Neural cell (in vitro differentiated cells): ENCODE results near the gene SYT17. TPM values are rescaled to one million over a fixed set of nuclear protein-coding genes. Genes with fewer than 3 reads are reported as not detected.

ENCODE experiments used
- H2AFZ ChIP-seq: fragments of 200-600, 300-800 bp; sonication (generic), shearing (Covaris generic); 2 replicates; pipeline ENCODE4 v1.6.0; 2014; ENCODE audit warnings: low read depth, mild to moderate bottlenecking, antibody characterized with exemption, low read length, moderate library complexity
- H3F3A ChIP-seq: fragments of 200-600 bp; shearing (Covaris generic); 2 replicates; pipeline ENCODE4 v1.6.1; 2016; ENCODE audit warnings: mild to moderate bottlenecking, moderate library complexity, mixed read lengths, antibody characterized with exemption, low read length; ENCODE audit not compliant: insufficient read depth, poor library complexity, severe bottlenecking
- H3K27ac ChIP-seq: fragments of 200-600, 300-800 bp; sonication (generic), shearing (Covaris generic); 2 replicates; pipeline ENCODE4 v1.5.1; 2014; ENCODE audit warnings: mild to moderate bottlenecking, low read length, moderate library complexity
- H3K27me3 ChIP-seq: fragments of 300-800, 200-600 bp; sonication (generic), shearing (Covaris generic); 2 replicates; pipeline ENCODE4 v1.6.0; 2014; ENCODE audit warnings: mild to moderate bottlenecking, low read depth, low read length, moderate library complexity; ENCODE audit not compliant: insufficient read depth
- H3K36me3 ChIP-seq: fragments of 300-800, 200-600 bp; sonication (generic), shearing (Covaris generic); 2 replicates; pipeline ENCODE4 v1.5.1; 2014; ENCODE audit warnings: mild to moderate bottlenecking, antibody characterized with exemption, low read length, moderate library complexity; ENCODE audit not compliant: insufficient read depth
- H3K4me2 ChIP-seq: fragments of 300-800, 200-600 bp; sonication (generic), shearing (Covaris generic); 2 replicates; pipeline ENCODE4 v1.6.0; 2014; ENCODE audit warnings: mild to moderate bottlenecking, low read length
- H3K4me3 ChIP-seq: fragments of 300-800, 200-600 bp; sonication (generic), shearing (Covaris generic); 2 replicates; pipeline ENCODE4 v1.5.1; 2014; ENCODE audit warnings: mild to moderate bottlenecking, low read length, moderate library complexity
- H3K79me2 ChIP-seq: fragments of 200-600 bp; shearing (Covaris generic); replicated peaks from 2 replicates; pipeline ENCODE4 v1.6.0; 2014; ENCODE audit warnings: mild to moderate bottlenecking, low read length, moderate library complexity; ENCODE audit not compliant: insufficient read depth
- H3K9ac ChIP-seq: fragments of 300-800, 200-600 bp; sonication (generic), shearing (Covaris generic); 2 replicates; pipeline ENCODE4 v1.6.1; 2016; ENCODE audit warnings: mild to moderate bottlenecking, low read length, mixed read lengths
- H3K9me2 ChIP-seq: fragments of 200-600 bp; shearing (Covaris generic); 2 replicates; pipeline ENCODE4 v1.6.1; 2016; ENCODE audit warnings: mild to moderate bottlenecking, low read length, mixed read lengths; ENCODE audit not compliant: insufficient read depth
- H3K9me3 ChIP-seq: fragments of 200-600, 300-800 bp; sonication (generic), shearing (Covaris generic); 2 replicates; pipeline ENCODE4 v1.6.1; 2016; ENCODE audit warnings: mild to moderate bottlenecking, mixed run types, low read length, moderate library complexity, mixed read lengths
- H4K20me1 ChIP-seq: fragments of 200-600 bp; shearing (Covaris generic); 2 replicates; pipeline ENCODE4 v1.6.1; 2016; ENCODE audit warnings: mild to moderate bottlenecking, mixed run types; ENCODE audit not compliant: insufficient read depth
- EP300 ChIP-seq: fragments of 450-650 bp; conservative IDR thresholded peaks from 2 replicates; pipeline ENCODE4 v1.6.1; 2014; ENCODE audit warnings: antibody characterized with exemption, mild to moderate bottlenecking, moderate library complexity; ENCODE audit not compliant: poor library complexity, severe bottlenecking
- EZH2 ChIP-seq: fragments of 200-600, 300-800 bp; shearing (Covaris generic), sonication (generic); IDR thresholded peaks from 2 replicates; pipeline ENCODE4 v1.6.1; 2014; ENCODE audit warnings: antibody characterized with exemption, low read length, borderline replicate concordance, mild to moderate bottlenecking; ENCODE audit not compliant: insufficient read depth, poor library complexity, severe bottlenecking
- MXI1 ChIP-seq: fragments of 450-650 bp; conservative IDR thresholded peaks from 2 replicates; pipeline ENCODE4 v1.6.1; 2014; ENCODE audit warnings: antibody characterized with exemption, mild to moderate bottlenecking; ENCODE audit not compliant: poor library complexity, severe bottlenecking
- POLR2AphosphoS5 ChIP-seq: IDR thresholded peaks from 2 replicates; pipeline ENCODE4 v1.6.1; 2012
- RAD21 ChIP-seq: fragments of 450-650 bp; conservative IDR thresholded peaks from 2 replicates; pipeline ENCODE4 v1.6.1; 2014; ENCODE audit warnings: antibody characterized with exemption, mild to moderate bottlenecking, moderate library complexity
- SMC3 ChIP-seq: fragments of 450-650 bp; conservative IDR thresholded peaks from 2 replicates; pipeline ENCODE4 v1.6.1; 2014; ENCODE audit warnings: antibody characterized with exemption, mild to moderate bottlenecking, moderate library complexity; ENCODE audit not compliant: poor library complexity
- TAF1 ChIP-seq: IDR thresholded peaks from 2 replicates; pipeline ENCODE4 v1.6.1; 2012; ENCODE audit warnings: low read depth
- polyA plus RNA-seq: library from polyadenylated mRNA; depleted of rRNA; stranded (reverse); fragments of >200 nt; gene quantifications from 2 replicates; pipeline ENCODE4 v1.2.3, GENCODE V29; 2014
- TF ChIP-seq, protein P1 (sequence below): IDR thresholded peaks from 2 replicates; pipeline ENCODE4 v1.6.1; 2012; ENCODE audit warnings: borderline replicate concordance
- TF ChIP-seq, protein P2 (sequence below): fragments of 450-650 bp; IDR thresholded peaks from 2 replicates; pipeline ENCODE4 v1.5.1; 2014; ENCODE audit warnings: antibody characterized with exemption, mild to moderate bottlenecking, moderate library complexity; ENCODE audit not compliant: poor library complexity, severe bottlenecking

The SYT17 gene
- polyA plus RNA-seq, 1 donor from 2014 or later, result 3.0 TPM

DNA sequence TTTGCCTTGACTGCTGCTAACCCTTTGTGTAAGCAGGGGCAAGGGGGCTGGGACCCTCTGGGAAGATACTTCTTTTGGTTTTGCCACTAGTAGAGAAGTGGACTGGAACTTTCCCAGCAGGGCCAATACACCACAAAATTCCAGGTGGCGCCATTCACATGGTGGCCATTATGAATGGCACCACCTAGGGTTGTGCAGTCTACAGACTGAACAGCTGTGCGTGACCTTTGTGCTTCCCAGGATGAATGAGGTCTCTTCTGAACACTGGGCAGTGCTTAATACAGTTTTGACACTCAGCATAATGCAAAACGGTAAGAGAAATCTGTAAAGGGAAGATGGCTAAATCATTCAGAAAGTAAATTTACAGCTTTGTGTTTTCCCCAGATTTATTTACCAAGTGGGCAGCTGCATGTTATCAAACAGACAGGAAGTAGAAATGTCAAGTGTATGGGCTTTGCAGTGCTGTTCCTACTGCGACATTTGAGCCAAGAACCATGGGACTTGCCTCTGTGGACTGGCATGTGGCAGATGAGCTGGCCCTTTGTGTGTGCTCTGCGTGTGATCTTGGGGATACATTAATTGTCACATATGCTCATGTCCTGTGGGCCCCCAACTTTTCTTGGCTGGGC is 9.2 kb downstream of the SYT17 start:
- Histone ChIP-seq H3K36me3 (no peaks in the 10 kb centered on the region), H3K27ac (no peak overlapping the region), H3K9me3 (no peaks in the 10 kb centered on the region), H3K27me3 (no peaks in the 10 kb centered on the region), H3K4me2 (no peak overlapping the region), H3K9me2 (no peaks in the 10 kb centered on the region), H4K20me1 (no peaks in the 10 kb centered on the region), H3K9ac (no peak overlapping the region), H3F3A (no peaks in the 10 kb centered on the region), H3K4me3 (no peak overlapping the region), H3K79me2 (no peaks in the 10 kb centered on the region), H2AFZ (no peak overlapping the region)
- no peak for TF ChIP-seq MXI1
- TF ChIP-seq EP300, result no peak
- TF ChIP-seq EZH2, result no peak
- TF ChIP-seq RAD21, result no peak
- TF ChIP-seq, protein P1, sequence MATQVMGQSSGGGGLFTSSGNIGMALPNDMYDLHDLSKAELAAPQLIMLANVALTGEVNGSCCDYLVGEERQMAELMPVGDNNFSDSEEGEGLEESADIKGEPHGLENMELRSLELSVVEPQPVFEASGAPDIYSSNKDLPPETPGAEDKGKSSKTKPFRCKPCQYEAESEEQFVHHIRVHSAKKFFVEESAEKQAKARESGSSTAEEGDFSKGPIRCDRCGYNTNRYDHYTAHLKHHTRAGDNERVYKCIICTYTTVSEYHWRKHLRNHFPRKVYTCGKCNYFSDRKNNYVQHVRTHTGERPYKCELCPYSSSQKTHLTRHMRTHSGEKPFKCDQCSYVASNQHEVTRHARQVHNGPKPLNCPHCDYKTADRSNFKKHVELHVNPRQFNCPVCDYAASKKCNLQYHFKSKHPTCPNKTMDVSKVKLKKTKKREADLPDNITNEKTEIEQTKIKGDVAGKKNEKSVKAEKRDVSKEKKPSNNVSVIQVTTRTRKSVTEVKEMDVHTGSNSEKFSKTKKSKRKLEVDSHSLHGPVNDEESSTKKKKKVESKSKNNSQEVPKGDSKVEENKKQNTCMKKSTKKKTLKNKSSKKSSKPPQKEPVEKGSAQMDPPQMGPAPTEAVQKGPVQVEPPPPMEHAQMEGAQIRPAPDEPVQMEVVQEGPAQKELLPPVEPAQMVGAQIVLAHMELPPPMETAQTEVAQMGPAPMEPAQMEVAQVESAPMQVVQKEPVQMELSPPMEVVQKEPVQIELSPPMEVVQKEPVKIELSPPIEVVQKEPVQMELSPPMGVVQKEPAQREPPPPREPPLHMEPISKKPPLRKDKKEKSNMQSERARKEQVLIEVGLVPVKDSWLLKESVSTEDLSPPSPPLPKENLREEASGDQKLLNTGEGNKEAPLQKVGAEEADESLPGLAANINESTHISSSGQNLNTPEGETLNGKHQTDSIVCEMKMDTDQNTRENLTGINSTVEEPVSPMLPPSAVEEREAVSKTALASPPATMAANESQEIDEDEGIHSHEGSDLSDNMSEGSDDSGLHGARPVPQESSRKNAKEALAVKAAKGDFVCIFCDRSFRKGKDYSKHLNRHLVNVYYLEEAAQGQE, result no peak
- no peak for TF ChIP-seq TAF1
- TF ChIP-seq POLR2AphosphoS5, result no peak
- no peak for TF ChIP-seq SMC3
- TF ChIP-seq, protein P2, sequence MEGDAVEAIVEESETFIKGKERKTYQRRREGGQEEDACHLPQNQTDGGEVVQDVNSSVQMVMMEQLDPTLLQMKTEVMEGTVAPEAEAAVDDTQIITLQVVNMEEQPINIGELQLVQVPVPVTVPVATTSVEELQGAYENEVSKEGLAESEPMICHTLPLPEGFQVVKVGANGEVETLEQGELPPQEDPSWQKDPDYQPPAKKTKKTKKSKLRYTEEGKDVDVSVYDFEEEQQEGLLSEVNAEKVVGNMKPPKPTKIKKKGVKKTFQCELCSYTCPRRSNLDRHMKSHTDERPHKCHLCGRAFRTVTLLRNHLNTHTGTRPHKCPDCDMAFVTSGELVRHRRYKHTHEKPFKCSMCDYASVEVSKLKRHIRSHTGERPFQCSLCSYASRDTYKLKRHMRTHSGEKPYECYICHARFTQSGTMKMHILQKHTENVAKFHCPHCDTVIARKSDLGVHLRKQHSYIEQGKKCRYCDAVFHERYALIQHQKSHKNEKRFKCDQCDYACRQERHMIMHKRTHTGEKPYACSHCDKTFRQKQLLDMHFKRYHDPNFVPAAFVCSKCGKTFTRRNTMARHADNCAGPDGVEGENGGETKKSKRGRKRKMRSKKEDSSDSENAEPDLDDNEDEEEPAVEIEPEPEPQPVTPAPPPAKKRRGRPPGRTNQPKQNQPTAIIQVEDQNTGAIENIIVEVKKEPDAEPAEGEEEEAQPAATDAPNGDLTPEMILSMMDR, result no peak

DNA sequence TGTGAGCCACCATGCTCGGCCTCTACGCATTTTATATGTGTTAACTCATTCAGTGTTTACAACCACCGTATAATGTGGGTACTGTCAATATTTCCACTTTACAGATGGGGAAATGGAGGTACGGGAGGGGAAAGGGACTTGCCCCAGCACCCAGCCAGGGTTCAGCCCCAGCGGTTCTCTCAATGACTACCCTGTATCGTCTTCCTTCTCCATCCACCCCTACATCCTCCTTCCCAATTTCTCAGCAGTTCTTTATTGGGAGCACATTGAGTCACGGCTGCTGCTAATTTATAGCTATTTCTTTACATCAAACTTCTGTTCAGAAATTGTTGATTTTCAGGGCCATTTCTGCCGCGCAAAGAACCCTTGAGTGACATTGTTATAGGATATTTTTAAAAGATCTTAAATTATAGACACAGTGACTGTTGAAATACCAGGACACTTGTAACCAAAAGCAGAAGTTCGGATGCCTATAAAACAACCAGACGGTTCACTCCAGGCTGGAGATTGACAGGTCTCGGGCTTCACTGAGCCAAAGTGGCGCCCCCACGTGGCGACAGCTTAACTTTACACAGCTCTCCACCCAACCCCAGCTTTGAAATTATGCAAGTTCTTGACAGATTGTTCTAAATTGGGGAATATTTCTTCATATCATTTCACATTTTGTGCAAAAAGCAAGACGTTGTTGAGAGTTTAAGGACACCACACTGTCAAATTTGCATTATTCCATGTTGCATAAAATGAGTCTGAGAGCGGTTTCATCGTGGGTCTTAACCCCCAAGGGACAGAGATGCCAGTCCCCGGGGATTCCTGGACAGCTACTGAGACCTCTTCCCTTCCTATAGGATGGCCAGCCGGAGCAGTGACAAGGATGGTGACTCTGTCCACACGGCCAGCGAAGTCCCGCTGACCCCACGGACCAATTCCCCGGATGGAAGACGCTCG is 11.8 kb downstream of the SYT17 start:
- no peaks in the 10 kb centered on the region for H3K27me3 ChIP-seq
- no peak overlapping the region for H2AFZ ChIP-seq
- H3K36me3 ChIP-seq, result no peaks in the 10 kb centered on the region
- no peak overlapping the region for H3K9ac ChIP-seq
- H4K20me1 ChIP-seq, result no peaks in the 10 kb centered on the region
- H3K27ac ChIP-seq, result no peak overlapping the region
- H3K4me2 ChIP-seq, result no peak overlapping the region
- no peaks in the 10 kb centered on the region for H3K9me3 ChIP-seq
- no peaks in the 10 kb centered on the region for H3K79me2 ChIP-seq
- no peaks in the 10 kb centered on the region for H3F3A ChIP-seq
- H3K4me3 ChIP-seq, result no peak overlapping the region
- no peaks in the 10 kb centered on the region for H3K9me2 ChIP-seq
- no peak for TF ChIP-seq RAD21
- TF ChIP-seq, protein P2, result peak; percentile 21
